H9 (cell line): ENCODE results near the gene TNIK. TPM values are rescaled to one million over a fixed set of nuclear protein-coding genes. Genes with fewer than 3 reads are reported as not detected.
A peak's percentile ranks its signal among the peaks of the same experiment; 100 is the strongest.

ENCODE experiments used
- DNase-seq: peaks from one replicate; pipeline ENCODE4 v3.0.0-alpha.2; 2017
- H2AFZ ChIP-seq: one replicate; pipeline ENCODE4 v1.6.1; 2013; ENCODE audit warnings: mild to moderate bottlenecking, low read length, control low read depth, moderate library complexity
- H2AK5ac ChIP-seq: 2 replicates; pipeline ENCODE4 v1.6.1; 2013; ENCODE audit warnings: low read length, control low read depth, mixed read lengths; ENCODE audit not compliant: insufficient read length
- H2BK120ac ChIP-seq: one replicate; pipeline ENCODE4 v1.6.1; 2013; ENCODE audit warnings: low read depth, mild to moderate bottlenecking, low read length, control low read depth, inconsistent platforms; ENCODE audit not compliant: poor library complexity, severe bottlenecking
- H2BK12ac ChIP-seq: 2 replicates; pipeline ENCODE4 v1.6.1; 2013; ENCODE audit warnings: low read length, control low read depth, mixed read lengths, low read depth; ENCODE audit not compliant: insufficient read length
- H2BK15ac ChIP-seq: 2 replicates; pipeline ENCODE4 v1.6.1; 2013; ENCODE audit warnings: low read depth, low read length, control low read depth
- H2BK20ac ChIP-seq: one replicate; pipeline ENCODE4 v1.6.1; 2013; ENCODE audit warnings: low read depth, mild to moderate bottlenecking, low read length, control low read depth, inconsistent platforms; ENCODE audit not compliant: poor library complexity, severe bottlenecking
- H2BK5ac ChIP-seq: 2 replicates; pipeline ENCODE4 v1.6.1; 2013; ENCODE audit warnings: low read length, control low read depth, mixed read lengths; ENCODE audit not compliant: insufficient read length
- H3K14ac ChIP-seq: 2 replicates; pipeline ENCODE4 v1.6.1; 2013; ENCODE audit warnings: low read length, control low read depth; ENCODE audit not compliant: insufficient read depth
- H3K18ac ChIP-seq: 2 replicates; pipeline ENCODE4 v1.6.1; 2013; ENCODE audit warnings: low read depth, mild to moderate bottlenecking, mixed read lengths, low read length, control low read depth; ENCODE audit not compliant: insufficient read length
- H3K23ac ChIP-seq: 2 replicates; pipeline ENCODE4 v1.6.1; 2013; ENCODE audit warnings: low read length, control low read depth, mixed read lengths, low read depth; ENCODE audit not compliant: insufficient read length
- H3K23me2 ChIP-seq: 2 replicates; pipeline ENCODE4 v1.6.1; 2013; ENCODE audit warnings: low read depth, mild to moderate bottlenecking, mixed read lengths, low read length, control low read depth; ENCODE audit not compliant: insufficient read length, poor library complexity, severe bottlenecking
- H3K27ac ChIP-seq: 2 replicates; pipeline ENCODE4 v1.5.1; 2013; ENCODE audit warnings: low read length, control low read depth, mixed read lengths, low read depth; ENCODE audit not compliant: insufficient read length
- H3K27me3 ChIP-seq: 2 replicates; pipeline ENCODE4 v1.6.1; 2013; ENCODE audit warnings: low read length, control low read depth, inconsistent platforms; ENCODE audit not compliant: insufficient read depth
- H3K4ac ChIP-seq: 2 replicates; pipeline ENCODE4 v1.6.1; 2013; ENCODE audit warnings: low read depth, mild to moderate bottlenecking, control low read depth, inconsistent platforms, low read length, moderate library complexity
- H3K4me1 ChIP-seq: 2 replicates; pipeline ENCODE4 v1.6.1; 2013; ENCODE audit warnings: low read length, control low read depth, inconsistent platforms; ENCODE audit not compliant: insufficient read depth
- H3K4me2 ChIP-seq: 2 replicates; pipeline ENCODE4 v1.6.1; 2013; ENCODE audit warnings: low read length, control low read depth, mixed read lengths; ENCODE audit not compliant: insufficient read length, insufficient read depth
- H3K56ac ChIP-seq: 2 replicates; pipeline ENCODE4 v1.6.1; 2013; ENCODE audit warnings: low read depth, mild to moderate bottlenecking, mixed read lengths, low read length, control low read depth; ENCODE audit not compliant: insufficient read length
- H3K79me1 ChIP-seq: 2 replicates; pipeline ENCODE4 v1.6.1; 2013; ENCODE audit warnings: low read depth, mild to moderate bottlenecking, moderate library complexity, low read length, control low read depth, inconsistent platforms; ENCODE audit not compliant: insufficient read depth, poor library complexity, severe bottlenecking
- H3K79me2 ChIP-seq: 2 replicates; pipeline ENCODE4 v1.6.1; 2013; ENCODE audit warnings: low read length, control low read depth, inconsistent platforms; ENCODE audit not compliant: insufficient read depth
- H3K9ac ChIP-seq: 2 replicates; pipeline ENCODE4 v1.6.1; 2013; ENCODE audit warnings: low read length, control low read depth, mixed read lengths; ENCODE audit not compliant: insufficient read length; ENCODE audit errors: extremely low read depth
- H3K9me3 ChIP-seq: one replicate; pipeline ENCODE4 v1.6.1; 2013; ENCODE audit warnings: low read depth, low read length, inconsistent platforms; ENCODE audit not compliant: control insufficient read depth
- H3T11ph ChIP-seq: one replicate; pipeline ENCODE4 v1.6.1; 2013; ENCODE audit warnings: mild to moderate bottlenecking, low read length, control low read depth, inconsistent platforms
- H4K20me1 ChIP-seq: one replicate; pipeline ENCODE4 v1.6.1; 2013; ENCODE audit not compliant: control insufficient read depth, insufficient read length, insufficient read depth
- H4K5ac ChIP-seq: 2 replicates; pipeline ENCODE4 v1.6.1; 2013; ENCODE audit warnings: low read depth, mild to moderate bottlenecking, mixed read lengths, low read length, control low read depth; ENCODE audit not compliant: insufficient read length
- H4K8ac ChIP-seq: replicated peaks from 2 replicates; pipeline ENCODE4 v1.6.1; 2013; ENCODE audit warnings: low read length, control low read depth, mixed read lengths, low read depth; ENCODE audit not compliant: insufficient read length
- H4K91ac ChIP-seq: 2 replicates; pipeline ENCODE4 v1.6.1; 2013; ENCODE audit warnings: low read depth, mild to moderate bottlenecking, moderate library complexity, mixed read lengths, low read length, control low read depth; ENCODE audit not compliant: insufficient read length
- H3K27ac Mint-ChIP-seq, 3 experiments: 2 replicates in 2 of 3; 3 replicates in 1 of 3; pipeline ENCODE4 v1.8.0; 2020 to 2021; ENCODE audit warnings: mixed read lengths in 3 of 3, mild to moderate bottlenecking in 1 of 3, moderate library complexity in 1 of 3
- H3K27me3 Mint-ChIP-seq: 2 replicates; pipeline ENCODE4 v1.8.0; 2021; ENCODE audit warnings: low read depth, mild to moderate bottlenecking, moderate library complexity, mixed read lengths
- H3K36me3 Mint-ChIP-seq, 3 experiments: 2 replicates in 2 of 3; 3 replicates in 1 of 3; pipeline ENCODE4 v1.8.0; 2020 to 2021; ENCODE audit warnings: low read depth in 3 of 3, mixed read lengths in 3 of 3; ENCODE audit not compliant: insufficient read depth in 1 of 3
- H3K4me1 Mint-ChIP-seq, 2 experiments: 2 replicates each; pipeline ENCODE4 v1.8.0; 2020; ENCODE audit warnings: mixed read lengths in 2 of 2
- H3K4me3 Mint-ChIP-seq, 2 experiments: 2 replicates in 1 of 2; 3 replicates in 1 of 2; pipeline ENCODE4 v1.8.0; 2020 to 2021; ENCODE audit warnings: mild to moderate bottlenecking in 2 of 2, mixed read lengths in 2 of 2, moderate library complexity in 1 of 2
- H3K9me3 Mint-ChIP-seq, 2 experiments: 2 replicates in 1 of 2; 3 replicates in 1 of 2; pipeline ENCODE4 v1.8.0; 2020; ENCODE audit warnings: mild to moderate bottlenecking in 2 of 2, mixed read lengths in 2 of 2, moderate library complexity in 1 of 2
- total RNA-seq: library from RNA; stranded (reverse); gene quantifications from 2 replicates; pipeline ENCODE4 v1.2.1, GENCODE V29; 2021
- TF ChIP-seq, protein P1 (sequence below): fragments of 200-600 bp; sonication (generic); conservative IDR thresholded peaks from 3 replicates; pipeline ENCODE4 v1.8.0; 2021; ENCODE audit warnings: antibody characterized with exemption, mild to moderate bottlenecking

TNIK gene
- total RNA-seq, 1 experiment from 2014 or later, result 15.9 TPM

DNA sequence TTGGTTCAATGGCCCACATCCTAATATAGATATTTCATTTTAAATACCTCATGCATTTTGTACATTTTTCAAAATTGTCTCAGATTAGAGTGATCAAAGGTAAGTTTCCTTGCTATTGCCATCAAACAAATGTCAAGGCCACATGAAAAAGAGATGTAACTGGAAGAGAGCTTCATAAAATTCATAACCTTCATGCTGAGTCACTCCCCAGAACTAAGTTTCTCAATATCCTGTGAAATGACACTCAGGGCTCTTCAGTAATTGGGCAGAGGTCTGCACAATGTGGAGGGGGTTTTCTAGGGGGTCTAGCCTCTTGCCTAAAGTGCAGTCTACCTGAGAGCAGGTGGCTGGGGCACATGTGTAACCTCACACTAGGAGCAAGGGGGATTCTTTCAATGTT, 281.5 kb downstream of the TNIK start:
- Histone ChIP-seq H4K8ac (no peak overlapping the region), H2BK12ac (no peak overlapping the region), H3K23me2 (no peaks in the 10 kb centered on the region), H2AFZ (no peak overlapping the region), H2BK15ac (no peak overlapping the region), H3K9ac (no peak overlapping the region), H4K91ac (no peak overlapping the region), H4K20me1 (no peaks in the 10 kb centered on the region), H3K79me1 (no peaks in the 10 kb centered on the region), H2BK120ac (no peak overlapping the region), H3K27ac (no peak overlapping the region), H3K18ac (no peak overlapping the region), H2AK5ac (no peak overlapping the region), H3K27me3 (no peaks in the 10 kb centered on the region), H3K79me2 (no peaks in the 10 kb centered on the region), H4K5ac (no peak overlapping the region), H3K9me3 (no peaks in the 10 kb centered on the region), H2BK5ac (no peak overlapping the region), H3K23ac (no peak overlapping the region), H3K4me2 (no peak overlapping the region), H3K14ac (no peak overlapping the region), H3K56ac (no peak overlapping the region), H3K4me1 (no peaks in the 10 kb centered on the region), H3T11ph (no peak overlapping the region), H2BK20ac (no peak overlapping the region), H3K4ac (no peak overlapping the region)
- H3K4me1 Mint-ChIP-seq, result peaks cover 10 to 19% of the 10 kb centered on the region in 2 experiments
- H3K4me3 Mint-ChIP-seq, result no peak overlapping the region
- H3K36me3 Mint-ChIP-seq, result peaks cover 0 to 5% (median 0%) of the 10 kb centered on the region in 3 experiments; a peak in 2 of 7 replicates
- H3K27ac Mint-ChIP-seq, result peak overlapping the region in 1 of 3 experiments; percentile 59; a peak in 2 of 7 replicates
- H3K27me3 Mint-ChIP-seq, result no peaks in the 10 kb centered on the region; the same call in 1 of the 2 replicates
- no peaks in the 10 kb centered on the region for H3K9me3 Mint-ChIP-seq
- TF ChIP-seq, protein P1, sequence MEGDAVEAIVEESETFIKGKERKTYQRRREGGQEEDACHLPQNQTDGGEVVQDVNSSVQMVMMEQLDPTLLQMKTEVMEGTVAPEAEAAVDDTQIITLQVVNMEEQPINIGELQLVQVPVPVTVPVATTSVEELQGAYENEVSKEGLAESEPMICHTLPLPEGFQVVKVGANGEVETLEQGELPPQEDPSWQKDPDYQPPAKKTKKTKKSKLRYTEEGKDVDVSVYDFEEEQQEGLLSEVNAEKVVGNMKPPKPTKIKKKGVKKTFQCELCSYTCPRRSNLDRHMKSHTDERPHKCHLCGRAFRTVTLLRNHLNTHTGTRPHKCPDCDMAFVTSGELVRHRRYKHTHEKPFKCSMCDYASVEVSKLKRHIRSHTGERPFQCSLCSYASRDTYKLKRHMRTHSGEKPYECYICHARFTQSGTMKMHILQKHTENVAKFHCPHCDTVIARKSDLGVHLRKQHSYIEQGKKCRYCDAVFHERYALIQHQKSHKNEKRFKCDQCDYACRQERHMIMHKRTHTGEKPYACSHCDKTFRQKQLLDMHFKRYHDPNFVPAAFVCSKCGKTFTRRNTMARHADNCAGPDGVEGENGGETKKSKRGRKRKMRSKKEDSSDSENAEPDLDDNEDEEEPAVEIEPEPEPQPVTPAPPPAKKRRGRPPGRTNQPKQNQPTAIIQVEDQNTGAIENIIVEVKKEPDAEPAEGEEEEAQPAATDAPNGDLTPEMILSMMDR, result no peak
- DNase-seq, result no peak
